Measurements from ENCODE around the gene FARP1. TPM values are rescaled to one million over a fixed set of nuclear protein-coding genes. Genes with fewer than 3 reads are reported as not detected.

FARP1 gene
- total RNA-seq, 1 donor from 2014 or later, result 357 TPM

- Mint-ChIP-seq H3K27me3 (ENCODE audit: unreplicated experiment) (no peaks in the 10 kb centered on the region), H3K9me3 (ENCODE audit: unreplicated experiment) (no peaks in the 10 kb centered on the region), H3K36me3 (ENCODE audit: unreplicated experiment) (peaks cover 53% of the 10 kb centered on the region), H3K4me1 (ENCODE audit: unreplicated experiment) (peaks cover 9% of the 10 kb centered on the region), H3K4me3 (ENCODE audit: unreplicated experiment) (no peak overlapping the region), H3K27ac (ENCODE audit: unreplicated experiment) (no peak overlapping the region)
- no peak for DNase-seq (ENCODE audit: extremely low spot score, unreplicated experiment)
- TF ChIP-seq, protein P1, sequence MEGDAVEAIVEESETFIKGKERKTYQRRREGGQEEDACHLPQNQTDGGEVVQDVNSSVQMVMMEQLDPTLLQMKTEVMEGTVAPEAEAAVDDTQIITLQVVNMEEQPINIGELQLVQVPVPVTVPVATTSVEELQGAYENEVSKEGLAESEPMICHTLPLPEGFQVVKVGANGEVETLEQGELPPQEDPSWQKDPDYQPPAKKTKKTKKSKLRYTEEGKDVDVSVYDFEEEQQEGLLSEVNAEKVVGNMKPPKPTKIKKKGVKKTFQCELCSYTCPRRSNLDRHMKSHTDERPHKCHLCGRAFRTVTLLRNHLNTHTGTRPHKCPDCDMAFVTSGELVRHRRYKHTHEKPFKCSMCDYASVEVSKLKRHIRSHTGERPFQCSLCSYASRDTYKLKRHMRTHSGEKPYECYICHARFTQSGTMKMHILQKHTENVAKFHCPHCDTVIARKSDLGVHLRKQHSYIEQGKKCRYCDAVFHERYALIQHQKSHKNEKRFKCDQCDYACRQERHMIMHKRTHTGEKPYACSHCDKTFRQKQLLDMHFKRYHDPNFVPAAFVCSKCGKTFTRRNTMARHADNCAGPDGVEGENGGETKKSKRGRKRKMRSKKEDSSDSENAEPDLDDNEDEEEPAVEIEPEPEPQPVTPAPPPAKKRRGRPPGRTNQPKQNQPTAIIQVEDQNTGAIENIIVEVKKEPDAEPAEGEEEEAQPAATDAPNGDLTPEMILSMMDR (IDR thresholded peaks at IDR 0.05), result no peak
Measured at GRCh38 chr13:98433654-98434053, 290.8 kb downstream of the FARP1 start.

DNA sequence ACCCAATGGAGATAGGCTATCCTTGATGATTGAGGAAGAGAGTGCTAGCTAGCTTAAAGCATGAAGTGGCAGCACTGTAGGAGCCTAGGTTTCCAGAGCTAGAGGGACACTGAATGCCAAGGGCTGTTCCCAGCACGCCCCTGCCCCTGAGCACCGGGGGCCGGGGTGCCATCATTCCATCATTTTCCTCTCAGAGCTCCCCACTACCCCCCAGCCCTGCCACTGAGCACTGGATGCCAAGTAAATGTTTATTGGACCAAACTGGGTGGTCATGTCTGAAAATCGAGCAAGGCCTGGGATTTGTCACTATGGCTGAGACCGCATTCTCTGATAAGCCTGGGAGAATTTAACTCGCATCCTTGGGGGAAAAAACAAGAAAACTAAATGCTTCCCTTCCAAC lies 291.2 kb downstream of the FARP1 start:
- H3K4me3 Mint-ChIP-seq (ENCODE audit: unreplicated experiment), result no peak overlapping the region
- H3K4me1 Mint-ChIP-seq (ENCODE audit: unreplicated experiment), result peaks cover 9% of the 10 kb centered on the region
- no peaks in the 10 kb centered on the region for H3K9me3 Mint-ChIP-seq (ENCODE audit: unreplicated experiment)
- no peak for DNase-seq (ENCODE audit: extremely low spot score, unreplicated experiment)
- TF ChIP-seq, protein P1 (IDR thresholded peaks at IDR 0.05), result no peak
- H3K27me3 Mint-ChIP-seq (ENCODE audit: unreplicated experiment), result no peaks in the 10 kb centered on the region
- peaks cover 57% of the 10 kb centered on the region for H3K36me3 Mint-ChIP-seq (ENCODE audit: unreplicated experiment)
- no peak overlapping the region for H3K27ac Mint-ChIP-seq (ENCODE audit: unreplicated experiment)

GRCh38 chr13:98435376-98435775 lies 292.5 kb downstream of the FARP1 start:
- H3K36me3 Mint-ChIP-seq (ENCODE audit: unreplicated experiment), result peaks cover 59% of the 10 kb centered on the region
- no peak overlapping the region for H3K27ac Mint-ChIP-seq (ENCODE audit: unreplicated experiment)
- H3K4me3 Mint-ChIP-seq (ENCODE audit: unreplicated experiment), result no peak overlapping the region
- peaks cover 8% of the 10 kb centered on the region for H3K4me1 Mint-ChIP-seq (ENCODE audit: unreplicated experiment)
- no peaks in the 10 kb centered on the region for H3K9me3 Mint-ChIP-seq (ENCODE audit: unreplicated experiment)
- DNase-seq (ENCODE audit: extremely low spot score, unreplicated experiment), result no peak
- TF ChIP-seq, protein P1 (IDR thresholded peaks at IDR 0.05), result no peak
- H3K27me3 Mint-ChIP-seq (ENCODE audit: unreplicated experiment), result no peaks in the 10 kb centered on the region

DNA sequence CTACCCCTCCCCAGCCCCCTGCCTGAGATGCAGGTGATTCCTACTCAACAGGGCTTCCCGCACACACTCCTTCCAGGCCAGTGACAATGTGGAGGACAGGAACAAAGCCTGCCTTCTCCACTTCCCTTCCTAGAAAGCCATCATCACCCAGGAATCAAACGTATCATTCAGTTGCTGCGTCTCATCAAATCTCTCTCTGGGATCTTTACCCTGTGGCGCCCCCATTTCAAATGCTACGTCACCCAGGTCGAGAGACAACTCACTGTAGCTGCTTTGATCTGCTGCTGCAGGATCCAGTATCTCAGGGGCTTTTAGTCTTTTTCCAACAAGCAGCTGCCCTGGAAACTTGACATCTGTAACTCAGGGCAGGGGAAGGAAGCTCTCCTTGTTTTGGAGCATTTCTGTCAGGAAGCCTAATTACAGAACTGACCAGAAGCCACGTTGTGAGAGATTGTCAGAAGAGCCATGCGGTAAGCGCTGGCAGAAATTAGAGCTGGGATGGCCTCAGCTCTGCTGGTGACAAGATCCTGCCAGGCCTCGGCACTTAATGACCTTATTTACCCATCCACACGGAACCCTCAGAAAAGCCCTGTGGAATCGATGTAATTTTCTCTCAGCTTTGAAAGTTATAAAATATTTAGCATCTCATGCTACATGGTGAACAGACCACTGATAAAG lies 293.5 kb downstream of the FARP1 start:
- Mint-ChIP-seq H3K4me1 (ENCODE audit: unreplicated experiment) (peaks cover 2% of the 10 kb centered on the region), H3K27me3 (ENCODE audit: unreplicated experiment) (no peaks in the 10 kb centered on the region), H3K36me3 (ENCODE audit: unreplicated experiment) (peaks cover 59% of the 10 kb centered on the region), H3K27ac (ENCODE audit: unreplicated experiment) (no peak overlapping the region), H3K4me3 (ENCODE audit: unreplicated experiment) (no peak overlapping the region), H3K9me3 (ENCODE audit: unreplicated experiment) (no peaks in the 10 kb centered on the region)
- TF ChIP-seq, protein P1 (IDR thresholded peaks at IDR 0.05), result no peak
- no peak for DNase-seq (ENCODE audit: extremely low spot score, unreplicated experiment)

DNA sequence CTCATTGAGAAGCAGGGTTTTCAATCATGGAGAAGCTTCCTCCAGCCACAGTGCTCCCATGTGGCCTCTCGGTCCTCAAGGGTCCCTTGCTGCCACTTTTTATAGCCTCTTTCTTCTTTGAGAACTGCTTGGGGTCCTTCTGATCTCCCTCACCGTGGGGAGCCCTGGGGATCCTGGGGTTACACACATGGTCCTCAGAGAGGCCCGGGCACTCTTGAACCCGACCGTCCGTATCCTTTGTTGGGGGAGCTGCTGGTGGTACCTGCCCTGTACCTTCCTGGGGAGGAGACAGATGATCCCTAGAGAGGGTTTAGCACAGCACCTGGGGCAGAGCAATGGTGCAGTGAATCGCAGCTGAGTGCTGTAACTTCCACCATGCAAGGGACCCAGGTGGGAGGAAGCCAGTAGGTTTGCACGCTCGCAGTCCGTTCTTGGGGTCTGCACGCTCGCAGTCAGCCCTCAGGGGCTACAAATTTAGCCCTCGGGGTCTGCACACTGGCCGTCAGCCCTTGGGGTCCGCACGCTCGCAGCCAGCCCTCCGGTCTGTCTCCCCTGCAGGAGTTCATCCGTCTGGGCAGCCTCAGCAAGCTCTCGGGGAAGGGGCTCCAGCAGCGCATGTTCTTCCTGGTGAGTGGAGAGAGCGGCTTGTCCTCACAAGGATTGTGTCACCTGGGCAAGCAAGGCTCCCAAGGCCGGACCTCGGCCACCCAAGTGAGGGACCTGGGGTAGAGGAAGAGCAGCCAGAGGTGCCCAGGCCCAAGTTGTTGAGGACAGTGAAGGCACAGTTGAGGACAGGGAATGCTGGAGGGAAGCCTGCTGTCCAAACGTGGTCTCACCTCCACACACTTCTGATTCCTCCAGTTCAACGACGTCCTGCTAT lies 295.6 kb downstream of the FARP1 start:
- H3K27me3 Mint-ChIP-seq (ENCODE audit: unreplicated experiment), result no peaks in the 10 kb centered on the region
- H3K4me3 Mint-ChIP-seq (ENCODE audit: unreplicated experiment), result no peak overlapping the region
- H3K36me3 Mint-ChIP-seq (ENCODE audit: unreplicated experiment), result peaks cover 57% of the 10 kb centered on the region
- peaks cover 10% of the 10 kb centered on the region for H3K4me1 Mint-ChIP-seq (ENCODE audit: unreplicated experiment)
- H3K9me3 Mint-ChIP-seq (ENCODE audit: unreplicated experiment), result no peaks in the 10 kb centered on the region
- TF ChIP-seq, protein P1 (IDR thresholded peaks at IDR 0.05), result no peak
- no peak overlapping the region for H3K27ac Mint-ChIP-seq (ENCODE audit: unreplicated experiment)
- DNase-seq (ENCODE audit: extremely low spot score, unreplicated experiment), result no peak
